SK-N-SH (cell line): ENCODE data around the gene TACO1. TPM values are rescaled to one million over a fixed set of nuclear protein-coding genes. Genes with fewer than 3 reads are reported as not detected.

Experiments
- CTCF ChIA-PET: fragments of 300-600, 350-600 bp; formaldehyde crosslinking; extraction: SDS; loops from one replicate; lab custom pipeline; 2021; lab: Yijun Ruan, JAX
- POLR2A ChIA-PET: fragments of 350-600 bp; sonication (Branson Sonifier 250); formaldehyde crosslinking; extraction: SDS; loops from one replicate; lab custom pipeline; 2020; ENCODE audit warnings: antibody characterized with exemption, inconsistent platforms; lab: Yijun Ruan, JAX
- DNase-seq: peaks from one replicate; pipeline ENCODE4 v3.0.0; 2012
- H2AFZ ChIP-seq: fragments of 200-600 bp; sonication (generic); 2 replicates; pipeline ENCODE4 v1.8.1; 2016; ENCODE audit warnings: antibody characterized with exemption, mild to moderate bottlenecking, low read depth
- H3F3A ChIP-seq: fragments of 200-600 bp; sonication (generic); replicated peaks from 2 replicates; pipeline ENCODE3; 2016; ENCODE audit warnings: antibody characterized with exemption, mild to moderate bottlenecking; ENCODE audit not compliant: insufficient read depth
- H3K27ac ChIP-seq, 2 experiments: fragments of 200-500 bp in 1 of 2; fragments of 200-600 bp in 1 of 2; sonication (Bioruptor generic) in 1 of 2; sonication (generic), shearing (Covaris generic) in 1 of 2; 2 replicates each; pipeline versions ENCODE4 v1.5.1 to v1.6.1; 2014 to 2016; ENCODE audit warnings: low read depth in 2 of 2, inconsistent platforms in 1 of 2, low read length in 1 of 2, mild to moderate bottlenecking in 1 of 2, mixed read lengths in 1 of 2
- H3K27me3 ChIP-seq: fragments of 200-600 bp; sonication (generic), shearing (Covaris generic); 2 replicates; pipeline ENCODE4 v1.6.1; 2016; ENCODE audit warnings: mixed run types; ENCODE audit not compliant: insufficient read depth
- H3K36me3 ChIP-seq, 2 experiments: fragments of 200-500 bp in 1 of 2; fragments of 200-600 bp in 1 of 2; sonication (Bioruptor generic) in 1 of 2; sonication (generic) in 1 of 2; replicated peaks in 1 of 2; 2 replicates each; pipeline versions ENCODE3 to v1.5.1; 2014 to 2016; ENCODE audit warnings: low read length in 1 of 2, mild to moderate bottlenecking in 1 of 2; ENCODE audit not compliant: insufficient read depth in 2 of 2, control insufficient read depth in 1 of 2
- H3K4me1 ChIP-seq, 2 experiments: fragments of 200-500 bp in 1 of 2; fragments of 200-600 bp in 1 of 2; sonication (Bioruptor generic) in 1 of 2; sonication (generic), shearing (Covaris generic) in 1 of 2; 2 replicates each; pipeline versions ENCODE4 v1.5.1 to v1.6.1; 2014 to 2016; ENCODE audit warnings: low read depth in 1 of 2, low read length in 1 of 2, mixed run types in 1 of 2; ENCODE audit not compliant: insufficient read depth in 2 of 2, control insufficient read depth in 1 of 2
- H3K4me2 ChIP-seq: fragments of 200-600 bp; sonication (generic), shearing (Covaris generic); 2 replicates; pipeline ENCODE4 v1.6.1; 2017; ENCODE audit warnings: mixed run types
- H3K4me3 ChIP-seq, 2 experiments: fragments of 200-500 bp in 1 of 2; fragments of 200-600 bp in 1 of 2; sonication (Bioruptor generic) in 1 of 2; sonication (generic), shearing (Covaris generic) in 1 of 2; 2 replicates each; pipeline versions ENCODE4 v1.5.1 to v1.8.1; 2014 to 2016; ENCODE audit warnings: low read depth in 2 of 2, inconsistent platforms in 1 of 2, low read length in 1 of 2, mild to moderate bottlenecking in 1 of 2, mixed read lengths in 1 of 2, moderate library complexity in 1 of 2
- H3K79me2 ChIP-seq: fragments of 200-600 bp; sonication (generic); 2 replicates; pipeline ENCODE4 v1.8.1; 2017; ENCODE audit warnings: mild to moderate bottlenecking; ENCODE audit not compliant: insufficient read depth
- H3K9ac ChIP-seq: fragments of 200-600 bp; sonication (generic); 2 replicates; pipeline ENCODE4 v1.6.1; 2017; ENCODE audit warnings: mixed run types
- H3K9me2 ChIP-seq: fragments of 200-600 bp; sonication (generic); 2 replicates; pipeline ENCODE4 v1.6.1; 2017; ENCODE audit warnings: mixed run types
- H3K9me3 ChIP-seq: fragments of 200-600 bp; sonication (generic); 2 replicates; pipeline ENCODE4 v1.6.1; 2017; ENCODE audit warnings: mixed run types, mild to moderate bottlenecking, moderate library complexity
- H4K20me1 ChIP-seq: fragments of 200-600 bp; sonication (generic); 2 replicates; pipeline ENCODE4 v1.6.1; 2017; ENCODE audit warnings: mild to moderate bottlenecking, mixed run types; ENCODE audit not compliant: insufficient read depth
- CTCF ChIP-seq: fragments of 200-600 bp; sonication (generic); IDR thresholded peaks from 2 replicates; pipeline ENCODE4 v1.6.1; 2017; ENCODE audit warnings: antibody characterized with exemption, mild to moderate bottlenecking, moderate library complexity
- ELF1 ChIP-seq: IDR thresholded peaks from 2 replicates; pipeline ENCODE4 v1.4.0; 2012
- EZH2phosphoT487 ChIP-seq: fragments of 200-600 bp; sonication (generic); IDR thresholded peaks from 2 replicates; pipeline ENCODE4 v1.6.1; 2017; ENCODE audit warnings: low read depth, mixed run types, mild to moderate bottlenecking, antibody characterized with exemption, moderate library complexity, borderline replicate concordance
- FOSL2 ChIP-seq: IDR thresholded peaks from 2 replicates; pipeline ENCODE4 v1.4.0; 2012; ENCODE audit warnings: low read depth, mild to moderate bottlenecking, moderate library complexity, borderline replicate concordance
- FOXJ3 ChIP-seq: sonication (generic); formaldehyde crosslinking; IDR thresholded peaks from 2 replicates; pipeline ENCODE4 v1.5.1; 2020; ENCODE audit warnings: mild to moderate bottlenecking, missing genetic modification reagents
- FOXM1 ChIP-seq: IDR thresholded peaks from 2 replicates; pipeline ENCODE4 v1.4.0; 2012; ENCODE audit warnings: low read depth, mild to moderate bottlenecking
- IRF3 ChIP-seq: fragments of 150-350 bp; IDR thresholded peaks from 2 replicates; pipeline ENCODE4 v1.6.1; 2016; ENCODE audit warnings: mild to moderate bottlenecking, low read depth, low read length
- JUND ChIP-seq: IDR thresholded peaks from 2 replicates; pipeline ENCODE4 v1.4.0; 2012
- MEF2A ChIP-seq: IDR thresholded peaks from 2 replicates; pipeline ENCODE4 v1.4.0; 2012; ENCODE audit warnings: low read depth, borderline replicate concordance
- NRF1 ChIP-seq: IDR thresholded peaks from 2 replicates; pipeline ENCODE4 v1.6.1; 2012; ENCODE audit warnings: low read depth, mild to moderate bottlenecking, low read length
- PBX3 ChIP-seq: IDR thresholded peaks from 2 replicates; pipeline ENCODE4; 2012
- RFX5 ChIP-seq: IDR thresholded peaks from 2 replicates; pipeline ENCODE4 v1.6.1; 2012; ENCODE audit warnings: mild to moderate bottlenecking, improper control_type of control experiment, low read length
- RXRA ChIP-seq: IDR thresholded peaks from 2 replicates; pipeline ENCODE4 v1.4.0; 2012; ENCODE audit warnings: low read depth, mild to moderate bottlenecking, borderline replicate concordance
- SMC3 ChIP-seq: IDR thresholded peaks from 2 replicates; pipeline ENCODE4 v1.6.1; 2012; ENCODE audit warnings: low read depth, low read length, improper control_type of control experiment
- TEAD4 ChIP-seq: IDR thresholded peaks from 2 replicates; pipeline ENCODE4 v1.4.0; 2012; ENCODE audit warnings: mild to moderate bottlenecking, borderline replicate concordance; ENCODE audit not compliant: insufficient read depth
- USF2 ChIP-seq: fragments of 150-350 bp; IDR thresholded peaks from 2 replicates; pipeline ENCODE4 v1.6.1; 2017; ENCODE audit warnings: antibody characterized with exemption, low read length, low read depth, borderline replicate concordance
- YY1 ChIP-seq: IDR thresholded peaks from 2 replicates; pipeline ENCODE4 v1.4.0; 2012; ENCODE audit warnings: low read depth, mild to moderate bottlenecking
- ZBTB33 ChIP-seq: IDR thresholded peaks from 2 replicates; pipeline ENCODE4 v1.4.0; 2012; ENCODE audit warnings: low read depth, borderline replicate concordance
- WGBS: methylation state at CpG from one replicate; pipeline ENCODE4 v1.1.6; 2017; ENCODE audit warnings: low lambda C conversion rate; 5-methylcytosine and 5-hydroxymethylcytosine counted together
- polyA plus RNA-seq, 3 experiments: library from polyadenylated mRNA; depleted of rRNA; stranded (reverse); fragments of >200 nt; gene quantifications; 2 replicates each; pipeline ENCODE4 v1.2.3, GENCODE V29; 2012
- TF ChIP-seq, protein P1 (sequence below): IDR thresholded peaks from 2 replicates; pipeline ENCODE4 v1.4.0; 2012; ENCODE audit warnings: low read depth, borderline replicate concordance

The TACO1 gene
- polyA plus RNA-seq, 1 of the 3 experiments (the other 2 are of a cell fraction): 37.9 TPM

- Histone ChIP-seq H3K9me3 (no peaks in the 10 kb centered on the region), H3F3A (no peaks in the 10 kb centered on the region), H3K4me2 (no peak overlapping the region), H3K9ac (no peak overlapping the region)
- CTCF ChIA-PET: interaction anchor here (0.8 to 2.5 kb wide), 2 partner anchors 29 to 57 kb away, joined by 3 to 8 read pairs; no protein-coding TSS in a partner anchor
- TF ChIP-seq JUND (no peak), FOXJ3 (CRISPR knock-in tag) (no peak), EZH2phosphoT487 (no peak), FOXM1 (no peak), YY1 (no peak), IRF3 (no peak), USF2 (no peak), NRF1 (no peak), SMC3 (no peak), FOSL2 (no peak), PBX3 (no peak), ZBTB33 (no peak), CTCF (no peak), TEAD4 (no peak), MEF2A (no peak), RXRA (no peak), ELF1 (no peak), RFX5 (no peak)
- TF ChIP-seq, protein P1, sequence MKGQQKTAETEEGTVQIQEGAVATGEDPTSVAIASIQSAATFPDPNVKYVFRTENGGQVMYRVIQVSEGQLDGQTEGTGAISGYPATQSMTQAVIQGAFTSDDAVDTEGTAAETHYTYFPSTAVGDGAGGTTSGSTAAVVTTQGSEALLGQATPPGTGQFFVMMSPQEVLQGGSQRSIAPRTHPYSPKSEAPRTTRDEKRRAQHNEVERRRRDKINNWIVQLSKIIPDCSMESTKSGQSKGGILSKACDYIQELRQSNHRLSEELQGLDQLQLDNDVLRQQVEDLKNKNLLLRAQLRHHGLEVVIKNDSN: no peak
- TF ChIP-seq, all 33 proteins: peak for 0
- POLR2A ChIA-PET: no interaction called here
- H3K27ac ChIP-seq: no peak overlapping the region
- no peak overlapping the region for H2AFZ ChIP-seq
- no peak for DNase-seq
- no peaks in the 10 kb centered on the region; a peak in 1 of 4 replicates for H3K4me1 ChIP-seq
- no peaks in the 10 kb centered on the region for H3K79me2 ChIP-seq
- no peaks in the 10 kb centered on the region for H3K27me3 ChIP-seq
- H3K9me2 ChIP-seq: no peaks in the 10 kb centered on the region
- H3K36me3 ChIP-seq: peaks cover 22 to 34% of the 10 kb centered on the region in 2 experiments
- no peak overlapping the region for H3K4me3 ChIP-seq
- WGBS: 96% methylated on average over 4 of the region's 4 CpGs
- H4K20me1 ChIP-seq: no peaks in the 10 kb centered on the region
Observed at GRCh38 chr17:63640038-63640437, 39.3 kb downstream of the TACO1 start.
